Measurements from ENCODE around the gene HP. TPM values are rescaled to one million over a fixed set of nuclear protein-coding genes. Genes with fewer than 3 reads are reported as not detected.
A peak's percentile ranks its signal among the peaks of the same experiment; 100 is the strongest.

HP gene
- total and polyA plus RNA-seq, 2 of the 13 experiments (the other 11 are each of a cell fraction or from before 2014, with no cell fraction given), result 387 to 524 TPM

DNA sequence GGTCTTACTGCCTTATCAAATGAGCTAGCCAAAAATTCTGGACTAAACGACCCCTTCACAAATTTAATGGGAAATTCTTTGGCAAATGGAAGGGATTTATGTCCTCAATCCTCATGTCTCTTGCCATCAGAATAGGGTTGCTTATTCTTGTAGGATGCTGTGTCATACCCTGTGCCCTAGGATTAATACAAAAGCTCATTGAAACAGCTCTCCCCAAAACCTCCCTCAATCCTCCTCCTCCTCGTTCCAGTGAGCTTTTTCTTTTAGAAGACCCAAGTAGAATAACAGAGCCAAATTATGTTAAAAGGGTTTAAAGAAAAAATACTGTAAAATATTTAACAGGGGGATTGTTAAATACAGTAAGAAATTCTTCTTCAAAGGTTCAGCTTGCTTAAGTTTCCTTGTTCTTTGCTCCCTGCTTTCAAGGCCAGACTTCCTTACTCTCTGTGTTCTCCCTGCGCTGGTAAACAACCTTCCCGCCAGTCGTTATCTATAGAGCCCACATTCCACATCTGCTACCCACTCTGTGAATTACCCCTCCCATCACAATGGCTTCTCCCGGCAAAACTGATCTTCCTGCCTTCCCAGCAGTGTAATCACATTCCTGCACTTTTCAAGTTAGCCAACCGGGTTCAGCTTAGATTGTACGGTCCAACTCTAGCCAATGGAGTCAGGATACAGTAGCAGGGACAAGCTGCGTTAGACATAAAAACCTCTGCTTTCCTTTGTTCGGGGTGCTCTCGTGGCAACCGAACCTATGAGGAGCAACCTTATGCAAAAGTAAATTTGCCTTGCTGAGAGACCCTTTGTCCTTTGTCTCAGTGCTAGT lies 18.4 kb downstream of the HP start (continued):
- TF ChIP-seq IRF2 (CRISPR knock-in tag; IDR thresholded peaks at IDR 0.05) (peak; percentile 75; the same call in 1 of the 2 replicates), ZNF790 (CRISPR knock-in tag; IDR thresholded peaks at IDR 0.05; ENCODE audit: borderline replicate concordance) (no peak), ZNF788 (CRISPR knock-in tag; IDR thresholded peaks at IDR 0.05; ENCODE audit: borderline replicate concordance) (no peak; the same call in 1 of the 2 replicates), MAF1 (CRISPR knock-in tag; IDR thresholded peaks at IDR 0.05; ENCODE audit: borderline replicate concordance) (no peak; the same call in 1 of the 2 replicates), ZNF547 (CRISPR knock-in tag; IDR thresholded peaks at IDR 0.05) (peak; percentile 24; the same call in 1 of the 2 replicates), GTF2F1 (IDR thresholded peaks at IDR 0.05; ENCODE audit: low read length) (no peak), ZGPAT (CRISPR knock-in tag; IDR thresholded peaks at IDR 0.05) (peak; percentile 84), BCL6 (CRISPR knock-in tag; IDR thresholded peaks at IDR 0.05) (peak; percentile 60), ZNF468 (CRISPR knock-in tag; IDR thresholded peaks at IDR 0.05) (no peak), RBM39 (IDR thresholded peaks at IDR 0.05; ENCODE audit: low read depth, low read length, poor library complexity, severe bottlenecking) (no peak), ZNF446 (CRISPR knock-in tag; IDR thresholded peaks at IDR 0.05) (no peak), ZNF253 (CRISPR knock-in tag; IDR thresholded peaks at IDR 0.05; ENCODE audit: borderline replicate concordance) (no peak), NFYC (CRISPR knock-in tag; IDR thresholded peaks at IDR 0.05) (peak; percentile 82), RFXANK (CRISPR knock-in tag; IDR thresholded peaks at IDR 0.05) (0 out of 2 replicates have a peak, but pooled peaks have one; percentile 31), PHB2 (IDR thresholded peaks at IDR 0.05; ENCODE audit: partially characterized antibody) (no peak), KDM2A (CRISPR knock-in tag; IDR thresholded peaks at IDR 0.05; ENCODE audit: borderline replicate concordance, low read depth) (peak; percentile 68), JDP2 (CRISPR knock-in tag; IDR thresholded peaks at IDR 0.05; ENCODE audit: borderline replicate concordance) (no peak), SALL2 (CRISPR knock-in tag; IDR thresholded peaks at IDR 0.05) (0 out of 2 replicates have a peak, but pooled peaks have one; percentile 46), ZKSCAN8 (CRISPR knock-in tag; IDR thresholded peaks at IDR 0.05; ENCODE audit: borderline replicate concordance) (peak; percentile 85; the same call in 1 of the 2 replicates), SRSF4 (IDR thresholded peaks at IDR 0.05; ENCODE audit: low read depth, low read length, poor library complexity, severe bottlenecking) (no peak), IKZF1 (IDR thresholded peaks at IDR 0.05) (no peak), ZNF333 (CRISPR knock-in tag; IDR thresholded peaks at IDR 0.05; ENCODE audit: borderline replicate concordance) (no peak)
- TF ChIP-seq, protein P1, sequence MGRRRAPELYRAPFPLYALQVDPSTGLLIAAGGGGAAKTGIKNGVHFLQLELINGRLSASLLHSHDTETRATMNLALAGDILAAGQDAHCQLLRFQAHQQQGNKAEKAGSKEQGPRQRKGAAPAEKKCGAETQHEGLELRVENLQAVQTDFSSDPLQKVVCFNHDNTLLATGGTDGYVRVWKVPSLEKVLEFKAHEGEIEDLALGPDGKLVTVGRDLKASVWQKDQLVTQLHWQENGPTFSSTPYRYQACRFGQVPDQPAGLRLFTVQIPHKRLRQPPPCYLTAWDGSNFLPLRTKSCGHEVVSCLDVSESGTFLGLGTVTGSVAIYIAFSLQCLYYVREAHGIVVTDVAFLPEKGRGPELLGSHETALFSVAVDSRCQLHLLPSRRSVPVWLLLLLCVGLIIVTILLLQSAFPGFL (CRISPR knock-in tag; IDR thresholded peaks at IDR 0.05), result no peak
- TF ChIP-seq, protein P2, sequence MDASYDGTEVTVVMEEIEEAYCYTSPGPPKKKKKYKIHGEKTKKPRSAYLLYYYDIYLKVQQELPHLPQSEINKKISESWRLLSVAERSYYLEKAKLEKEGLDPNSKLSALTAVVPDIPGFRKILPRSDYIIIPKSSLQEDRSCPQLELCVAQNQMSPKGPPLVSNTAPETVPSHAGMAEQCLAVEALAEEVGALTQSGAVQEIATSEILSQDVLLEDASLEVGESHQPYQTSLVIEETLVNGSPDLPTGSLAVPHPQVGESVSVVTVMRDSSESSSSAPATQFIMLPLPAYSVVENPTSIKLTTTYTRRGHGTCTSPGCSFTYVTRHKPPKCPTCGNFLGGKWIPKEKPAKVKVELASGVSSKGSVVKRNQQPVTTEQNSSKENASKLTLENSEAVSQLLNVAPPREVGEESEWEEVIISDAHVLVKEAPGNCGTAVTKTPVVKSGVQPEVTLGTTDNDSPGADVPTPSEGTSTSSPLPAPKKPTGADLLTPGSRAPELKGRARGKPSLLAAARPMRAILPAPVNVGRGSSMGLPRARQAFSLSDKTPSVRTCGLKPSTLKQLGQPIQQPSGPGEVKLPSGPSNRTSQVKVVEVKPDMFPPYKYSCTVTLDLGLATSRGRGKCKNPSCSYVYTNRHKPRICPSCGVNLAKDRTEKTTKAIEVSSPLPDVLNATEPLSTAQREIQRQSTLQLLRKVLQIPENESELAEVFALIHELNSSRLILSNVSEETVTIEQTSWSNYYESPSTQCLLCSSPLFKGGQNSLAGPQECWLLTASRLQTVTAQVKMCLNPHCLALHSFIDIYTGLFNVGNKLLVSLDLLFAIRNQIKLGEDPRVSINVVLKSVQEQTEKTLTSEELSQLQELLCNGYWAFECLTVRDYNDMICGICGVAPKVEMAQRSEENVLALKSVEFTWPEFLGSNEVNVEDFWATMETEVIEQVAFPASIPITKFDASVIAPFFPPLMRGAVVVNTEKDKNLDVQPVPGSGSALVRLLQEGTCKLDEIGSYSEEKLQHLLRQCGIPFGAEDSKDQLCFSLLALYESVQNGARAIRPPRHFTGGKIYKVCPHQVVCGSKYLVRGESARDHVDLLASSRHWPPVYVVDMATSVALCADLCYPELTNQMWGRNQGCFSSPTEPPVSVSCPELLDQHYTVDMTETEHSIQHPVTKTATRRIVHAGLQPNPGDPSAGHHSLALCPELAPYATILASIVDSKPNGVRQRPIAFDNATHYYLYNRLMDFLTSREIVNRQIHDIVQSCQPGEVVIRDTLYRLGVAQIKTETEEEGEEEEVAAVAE (CRISPR knock-in tag; IDR thresholded peaks at IDR 0.05; ENCODE audit: borderline replicate concordance), result peak; percentile 98

Measured in HepG2 (cell line).